Upper lobe of left lung (tissue), 4 donors: ENCODE results near the gene SPINK4.
A peak's percentile ranks its signal among the peaks of the same experiment; 100 is the strongest.

ENCODE experiments used
- POLR2A ChIP-seq, 4 donors: fragments of 450-650 bp; IDR thresholded peaks; one replicate each; pipeline ENCODE4 v1.5.1; 2016 to 2017; ENCODE audit warnings: antibody characterized with exemption in 4 of 4, mild to moderate bottlenecking in 2 of 4
- POLR2AphosphoS5 ChIP-seq, 2 donors: sonication (generic); formaldehyde crosslinking; IDR thresholded peaks; one replicate each; pipeline ENCODE4 v1.5.1; 2017; ENCODE audit warnings: antibody characterized with exemption in 2 of 2
- TF ChIP-seq, protein P1 (sequence below), 6 experiments: fragments of 450-650 bp in 4 of 6; fragments of 200-600 bp in 2 of 6; sonication (generic) in 2 of 6; IDR thresholded peaks; one replicate each; pipeline ENCODE4 v1.5.1; 2016 to 2019; ENCODE audit warnings: antibody characterized with exemption in 6 of 6

DNA sequence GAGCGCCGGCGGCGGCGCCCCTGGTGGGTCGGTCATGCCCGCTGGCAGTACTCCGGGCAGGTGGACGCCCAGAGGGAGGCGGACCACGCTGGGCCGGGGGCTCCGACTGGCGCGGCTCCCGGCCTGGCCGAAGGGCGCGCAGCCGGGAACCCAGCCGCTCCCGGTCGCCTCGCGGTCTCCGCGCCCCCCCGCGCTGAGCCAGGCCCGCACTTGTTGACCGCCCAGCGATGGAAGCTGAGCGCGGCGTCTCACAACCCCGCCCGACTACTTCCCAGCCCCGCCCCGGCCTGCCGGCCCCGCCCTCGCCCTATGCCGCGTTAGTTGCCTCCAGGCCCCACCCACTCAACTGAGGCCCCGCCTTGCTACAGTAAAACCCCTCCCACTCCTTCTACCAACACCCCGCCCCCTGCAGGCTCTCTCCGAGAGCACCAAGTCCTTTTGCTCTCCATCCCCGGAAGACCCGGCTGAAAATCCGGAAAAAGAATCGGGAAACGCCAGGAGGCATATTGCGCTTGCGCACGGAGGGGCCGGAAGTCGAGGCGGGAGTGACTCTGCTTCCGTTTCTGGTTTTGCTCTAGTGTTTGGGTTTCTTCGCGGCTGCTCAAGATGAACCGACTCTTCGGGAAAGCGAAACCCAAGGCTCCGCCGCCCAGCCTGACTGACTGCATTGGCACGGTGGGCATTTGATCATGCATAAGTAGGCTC lies 24.7 kb downstream of the SPINK4 start, which contains the start of the genes BAG1 and CHMP5:
- TF ChIP-seq, protein P1, sequence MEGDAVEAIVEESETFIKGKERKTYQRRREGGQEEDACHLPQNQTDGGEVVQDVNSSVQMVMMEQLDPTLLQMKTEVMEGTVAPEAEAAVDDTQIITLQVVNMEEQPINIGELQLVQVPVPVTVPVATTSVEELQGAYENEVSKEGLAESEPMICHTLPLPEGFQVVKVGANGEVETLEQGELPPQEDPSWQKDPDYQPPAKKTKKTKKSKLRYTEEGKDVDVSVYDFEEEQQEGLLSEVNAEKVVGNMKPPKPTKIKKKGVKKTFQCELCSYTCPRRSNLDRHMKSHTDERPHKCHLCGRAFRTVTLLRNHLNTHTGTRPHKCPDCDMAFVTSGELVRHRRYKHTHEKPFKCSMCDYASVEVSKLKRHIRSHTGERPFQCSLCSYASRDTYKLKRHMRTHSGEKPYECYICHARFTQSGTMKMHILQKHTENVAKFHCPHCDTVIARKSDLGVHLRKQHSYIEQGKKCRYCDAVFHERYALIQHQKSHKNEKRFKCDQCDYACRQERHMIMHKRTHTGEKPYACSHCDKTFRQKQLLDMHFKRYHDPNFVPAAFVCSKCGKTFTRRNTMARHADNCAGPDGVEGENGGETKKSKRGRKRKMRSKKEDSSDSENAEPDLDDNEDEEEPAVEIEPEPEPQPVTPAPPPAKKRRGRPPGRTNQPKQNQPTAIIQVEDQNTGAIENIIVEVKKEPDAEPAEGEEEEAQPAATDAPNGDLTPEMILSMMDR (IDR thresholded peaks at IDR 0.05), result peak in 4 of 6 experiments; percentile 24 to 50 (median 46)
- TF ChIP-seq POLR2A (IDR thresholded peaks at IDR 0.05) (peak; percentile 48 to 92 (median 84)), POLR2AphosphoS5 (IDR thresholded peaks at IDR 0.05) (peak; percentile 79 to 82)
